Neural cell (in vitro differentiated cells): ENCODE results near the gene INTS6. TPM values are rescaled to one million over a fixed set of nuclear protein-coding genes. Genes with fewer than 3 reads are reported as not detected.

Source experiments
- H2AFZ ChIP-seq: fragments of 200-600, 300-800 bp; sonication (generic), shearing (Covaris generic); 2 replicates; pipeline ENCODE4 v1.6.0; 2014; ENCODE audit warnings: low read depth, mild to moderate bottlenecking, antibody characterized with exemption, low read length, moderate library complexity
- H3F3A ChIP-seq: fragments of 200-600 bp; shearing (Covaris generic); 2 replicates; pipeline ENCODE4 v1.6.1; 2016; ENCODE audit warnings: mild to moderate bottlenecking, moderate library complexity, mixed read lengths, antibody characterized with exemption, low read length; ENCODE audit not compliant: insufficient read depth, poor library complexity, severe bottlenecking
- H3K27ac ChIP-seq: fragments of 200-600, 300-800 bp; sonication (generic), shearing (Covaris generic); 2 replicates; pipeline ENCODE4 v1.5.1; 2014; ENCODE audit warnings: mild to moderate bottlenecking, low read length, moderate library complexity
- H3K27me3 ChIP-seq: fragments of 300-800, 200-600 bp; sonication (generic), shearing (Covaris generic); 2 replicates; pipeline ENCODE4 v1.6.0; 2014; ENCODE audit warnings: mild to moderate bottlenecking, low read depth, low read length, moderate library complexity; ENCODE audit not compliant: insufficient read depth
- H3K36me3 ChIP-seq: fragments of 300-800, 200-600 bp; sonication (generic), shearing (Covaris generic); 2 replicates; pipeline ENCODE4 v1.5.1; 2014; ENCODE audit warnings: mild to moderate bottlenecking, antibody characterized with exemption, low read length, moderate library complexity; ENCODE audit not compliant: insufficient read depth
- H3K4me2 ChIP-seq: fragments of 300-800, 200-600 bp; sonication (generic), shearing (Covaris generic); 2 replicates; pipeline ENCODE4 v1.6.0; 2014; ENCODE audit warnings: mild to moderate bottlenecking, low read length
- H3K4me3 ChIP-seq: fragments of 300-800, 200-600 bp; sonication (generic), shearing (Covaris generic); 2 replicates; pipeline ENCODE4 v1.5.1; 2014; ENCODE audit warnings: mild to moderate bottlenecking, low read length, moderate library complexity
- H3K79me2 ChIP-seq: fragments of 200-600 bp; shearing (Covaris generic); replicated peaks from 2 replicates; pipeline ENCODE4 v1.6.0; 2014; ENCODE audit warnings: mild to moderate bottlenecking, low read length, moderate library complexity; ENCODE audit not compliant: insufficient read depth
- H3K9ac ChIP-seq: fragments of 300-800, 200-600 bp; sonication (generic), shearing (Covaris generic); 2 replicates; pipeline ENCODE4 v1.6.1; 2016; ENCODE audit warnings: mild to moderate bottlenecking, low read length, mixed read lengths
- H3K9me2 ChIP-seq: fragments of 200-600 bp; shearing (Covaris generic); 2 replicates; pipeline ENCODE4 v1.6.1; 2016; ENCODE audit warnings: mild to moderate bottlenecking, low read length, mixed read lengths; ENCODE audit not compliant: insufficient read depth
- H3K9me3 ChIP-seq: fragments of 200-600, 300-800 bp; sonication (generic), shearing (Covaris generic); 2 replicates; pipeline ENCODE4 v1.6.1; 2016; ENCODE audit warnings: mild to moderate bottlenecking, mixed run types, low read length, moderate library complexity, mixed read lengths
- H4K20me1 ChIP-seq: fragments of 200-600 bp; shearing (Covaris generic); 2 replicates; pipeline ENCODE4 v1.6.1; 2016; ENCODE audit warnings: mild to moderate bottlenecking, mixed run types; ENCODE audit not compliant: insufficient read depth
- CTCF ChIP-seq: fragments of 450-650 bp; IDR thresholded peaks from 2 replicates; pipeline ENCODE4 v1.5.1; 2014; ENCODE audit warnings: antibody characterized with exemption, mild to moderate bottlenecking, moderate library complexity; ENCODE audit not compliant: poor library complexity, severe bottlenecking
- EP300 ChIP-seq: fragments of 450-650 bp; conservative IDR thresholded peaks from 2 replicates; pipeline ENCODE4 v1.6.1; 2014; ENCODE audit warnings: antibody characterized with exemption, mild to moderate bottlenecking, moderate library complexity; ENCODE audit not compliant: poor library complexity, severe bottlenecking
- EZH2 ChIP-seq: fragments of 200-600, 300-800 bp; shearing (Covaris generic), sonication (generic); IDR thresholded peaks from 2 replicates; pipeline ENCODE4 v1.6.1; 2014; ENCODE audit warnings: antibody characterized with exemption, low read length, borderline replicate concordance, mild to moderate bottlenecking; ENCODE audit not compliant: insufficient read depth, poor library complexity, severe bottlenecking
- MXI1 ChIP-seq: fragments of 450-650 bp; conservative IDR thresholded peaks from 2 replicates; pipeline ENCODE4 v1.6.1; 2014; ENCODE audit warnings: antibody characterized with exemption, mild to moderate bottlenecking; ENCODE audit not compliant: poor library complexity, severe bottlenecking
- POLR2AphosphoS5 ChIP-seq: IDR thresholded peaks from 2 replicates; pipeline ENCODE4 v1.6.1; 2012
- RAD21 ChIP-seq: fragments of 450-650 bp; conservative IDR thresholded peaks from 2 replicates; pipeline ENCODE4 v1.6.1; 2014; ENCODE audit warnings: antibody characterized with exemption, mild to moderate bottlenecking, moderate library complexity
- REST ChIP-seq: IDR thresholded peaks from 2 replicates; pipeline ENCODE4 v1.6.1; 2012; ENCODE audit warnings: borderline replicate concordance
- SMC3 ChIP-seq: fragments of 450-650 bp; conservative IDR thresholded peaks from 2 replicates; pipeline ENCODE4 v1.6.1; 2014; ENCODE audit warnings: antibody characterized with exemption, mild to moderate bottlenecking, moderate library complexity; ENCODE audit not compliant: poor library complexity
- TAF1 ChIP-seq: IDR thresholded peaks from 2 replicates; pipeline ENCODE4 v1.6.1; 2012; ENCODE audit warnings: low read depth
- polyA minus RNA-seq: library from RNA; depleted of rRNA, polyadenylated mRNA; stranded (reverse); fragments of >200 nt; gene quantifications from 2 replicates; pipeline ENCODE4 v1.2.3, GENCODE V29; 2014
- polyA plus RNA-seq: library from polyadenylated mRNA; depleted of rRNA; stranded (reverse); fragments of >200 nt; gene quantifications from 2 replicates; pipeline ENCODE4 v1.2.3, GENCODE V29; 2014

Gene INTS6
- polyA plus RNA-seq (22.6 and 31.1 TPM in 2 replicates), polyA minus RNA-seq (73.5 and 80.3 TPM in 2 replicates)

GRCh38 chr13:51452361-51453206, at the start of gene INTS6:
TSS of gene INTS6 (minus strand) at chr13:51453036. CDS start at chr13:51452525, 511 bp downstream.
- peak within 1 kb of the TSS; percentile 92 for H3K27ac ChIP-seq
- H4K20me1 ChIP-seq, result no peaks in the 10 kb centered on the region
- no peaks in the 10 kb centered on the region for H3K27me3 ChIP-seq
- peak within 1 kb of the TSS; percentile 59 for H2AFZ ChIP-seq
- H3K4me2 ChIP-seq, result peak within 1 kb of the TSS; percentile 83
- H3K9me2 ChIP-seq, result no peaks in the 10 kb centered on the region
- no peaks in the 10 kb centered on the region for H3K9me3 ChIP-seq
- peaks cover 10% of the 10 kb centered on the region for H3K79me2 ChIP-seq
- H3K4me3 ChIP-seq, result peak within 1 kb of the TSS; percentile 93
- peaks cover 6% of the 10 kb centered on the region for H3F3A ChIP-seq
- TF ChIP-seq TAF1 (peak; percentile 86), SMC3 (no peak), REST (peak; percentile 60), POLR2AphosphoS5 (peak; percentile 93), CTCF (no peak)
- peak within 1 kb of the TSS; percentile 93 for H3K9ac ChIP-seq
- no peaks in the 10 kb centered on the region for H3K36me3 ChIP-seq

GRCh38 chr13:51502153-51502651, 49.4 kb upstream of the INTS6 start:
- no peak for TF ChIP-seq CTCF
- no peak for TF ChIP-seq TAF1
- TF ChIP-seq EZH2, result no peak
- TF ChIP-seq SMC3, result no peak
- no peak for TF ChIP-seq RAD21
- no peak for TF ChIP-seq REST
- no peak for TF ChIP-seq POLR2AphosphoS5
- TF ChIP-seq MXI1, result no peak
- TF ChIP-seq EP300, result no peak
- no peaks in the 10 kb centered on the region for H3K27me3 ChIP-seq
- H3K4me3 ChIP-seq, result no peak overlapping the region
- no peaks in the 10 kb centered on the region for H4K20me1 ChIP-seq
- H3K27ac ChIP-seq, result no peak overlapping the region
- no peak overlapping the region for H3K4me2 ChIP-seq
- no peaks in the 10 kb centered on the region for H3F3A ChIP-seq
- no peaks in the 10 kb centered on the region for H3K36me3 ChIP-seq
- H3K9me3 ChIP-seq, result no peaks in the 10 kb centered on the region
- no peaks in the 10 kb centered on the region for H3K9me2 ChIP-seq
- no peak overlapping the region for H3K9ac ChIP-seq
- no peaks in the 10 kb centered on the region for H3K79me2 ChIP-seq
- no peak overlapping the region for H2AFZ ChIP-seq
